ENCODE measurements around the gene PRMT7.
"Not testable (repeated sequence)": the region's sequence is repeated elsewhere in the genome, so short reads cannot be mapped to it uniquely, and the experiment has no call there.

The PRMT7 gene

DNA sequence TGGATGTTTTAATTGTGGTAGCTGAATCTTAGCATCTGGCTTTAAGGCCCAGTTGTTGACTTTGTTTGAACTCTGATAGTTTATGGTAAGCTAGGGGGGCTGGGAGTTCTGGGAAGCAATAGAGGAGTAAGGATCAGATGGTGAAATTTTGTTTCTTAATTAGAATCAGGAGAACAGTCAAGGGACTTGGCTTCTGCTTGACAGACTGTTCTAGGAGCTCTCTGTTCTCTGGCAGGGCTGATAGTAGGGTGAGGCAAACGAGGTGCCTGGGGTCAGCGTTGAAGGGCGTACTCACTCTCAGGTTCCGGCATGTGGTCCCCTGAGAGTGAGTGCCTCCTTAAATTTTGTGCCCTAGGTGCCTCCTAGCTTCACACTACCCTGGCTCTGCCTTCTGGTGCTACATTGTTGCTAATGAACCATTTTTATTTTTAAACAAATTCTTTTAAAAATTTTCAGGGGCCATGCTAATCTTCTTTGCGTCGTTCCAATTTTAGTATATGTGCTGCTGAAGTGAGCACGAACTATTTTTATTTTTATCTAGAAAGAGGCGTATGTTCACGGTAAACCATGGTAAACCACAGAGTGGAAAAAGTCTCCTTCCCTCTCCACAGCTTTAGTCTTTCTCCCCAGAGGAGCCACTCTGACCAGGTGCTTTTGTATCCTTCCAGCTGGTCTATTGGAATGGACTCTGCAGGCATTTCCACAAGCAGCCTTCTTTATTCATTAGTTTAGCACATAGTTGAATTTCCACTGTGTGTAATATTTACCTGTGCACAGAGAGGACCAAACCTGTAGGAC lies 26.8 kb upstream of the PRMT7 start:
- no peak for DNase-seq

DNA sequence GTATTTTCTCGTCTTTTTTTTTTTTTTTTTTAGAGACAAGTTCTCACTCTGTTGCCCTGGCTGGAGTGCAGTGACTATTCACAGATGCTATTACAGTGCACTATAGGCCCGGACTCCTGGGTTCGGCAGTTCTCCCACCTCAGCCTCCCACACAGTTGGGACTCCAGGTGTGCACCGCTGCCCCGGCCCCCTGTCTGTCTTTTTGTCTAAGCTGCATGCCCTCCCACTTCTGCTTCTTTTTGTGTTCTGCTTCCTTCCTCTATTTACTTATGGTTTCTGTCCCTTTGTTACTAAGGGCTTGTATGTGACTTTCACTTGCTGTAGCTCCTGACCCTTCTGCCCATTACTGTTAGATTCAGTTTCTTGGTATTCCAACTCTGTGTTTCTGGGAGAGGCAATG lies 26.0 kb upstream of the PRMT7 start:
- no peak for DNase-seq

DNA sequence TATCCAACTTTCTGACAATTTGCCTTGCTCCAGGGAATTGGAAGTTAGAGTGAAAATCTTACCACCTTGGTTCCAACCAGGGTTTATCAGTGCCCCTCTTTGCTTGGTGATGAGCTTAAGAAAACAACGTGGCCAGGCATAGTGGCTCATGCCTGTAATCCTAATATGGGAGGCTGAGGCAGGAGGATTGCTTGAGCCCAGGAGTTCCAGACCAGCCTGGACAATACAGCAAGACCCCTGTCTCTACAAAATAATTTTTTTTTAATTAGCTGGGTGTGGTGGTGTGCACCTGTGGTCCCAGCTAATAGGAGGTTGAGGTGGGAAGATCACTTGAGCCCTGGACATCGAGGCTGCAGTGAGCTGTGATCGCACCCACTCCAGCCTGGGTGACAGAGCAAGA lies 25.1 kb upstream of the PRMT7 start:
- DNase-seq, result no peak

DNA sequence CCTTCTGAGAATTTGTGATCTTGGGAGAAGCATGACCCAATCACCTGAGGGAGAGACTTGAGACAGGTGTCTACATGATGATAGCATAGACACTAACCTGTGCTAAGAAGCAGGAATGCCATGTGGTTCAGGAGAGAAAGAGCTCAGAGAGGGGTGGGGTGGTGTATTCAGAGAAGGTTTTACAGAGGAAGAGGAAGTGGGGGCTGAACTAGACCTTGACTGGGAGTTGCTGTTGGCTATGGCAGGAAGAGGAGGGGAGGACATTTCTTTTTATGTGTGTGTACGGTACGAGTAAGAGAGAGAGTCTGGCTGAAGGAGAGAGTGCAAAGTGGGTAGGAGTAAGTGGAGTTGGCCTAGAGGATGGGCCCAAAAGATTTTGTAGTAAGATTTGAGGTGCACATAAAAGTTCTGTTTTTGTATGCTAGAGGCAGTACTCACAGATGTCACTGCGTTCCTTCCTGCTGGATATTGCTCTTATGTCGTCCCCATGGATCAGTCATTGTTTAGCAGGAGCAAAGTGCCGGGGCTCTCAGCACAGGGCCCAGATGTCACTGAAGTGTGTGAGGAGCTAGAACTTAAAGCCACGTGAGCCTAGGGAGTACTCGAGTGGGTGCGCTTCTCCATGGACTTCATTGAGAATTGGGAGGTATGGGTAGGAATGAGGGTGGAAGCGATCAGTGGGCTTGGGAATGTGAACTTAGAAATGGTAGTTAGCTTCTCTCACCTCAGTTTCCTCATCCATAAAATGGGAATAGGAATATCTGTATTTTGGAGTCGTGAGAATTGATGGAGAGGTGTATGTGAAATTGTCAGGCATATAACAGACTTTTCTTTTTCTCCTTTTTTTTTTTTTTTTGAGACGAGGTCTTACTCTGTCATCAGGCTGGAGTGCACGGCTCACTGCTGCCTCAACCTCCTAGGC lies 24.4 kb upstream of the PRMT7 start:
- DNase-seq, result no peak

DNA sequence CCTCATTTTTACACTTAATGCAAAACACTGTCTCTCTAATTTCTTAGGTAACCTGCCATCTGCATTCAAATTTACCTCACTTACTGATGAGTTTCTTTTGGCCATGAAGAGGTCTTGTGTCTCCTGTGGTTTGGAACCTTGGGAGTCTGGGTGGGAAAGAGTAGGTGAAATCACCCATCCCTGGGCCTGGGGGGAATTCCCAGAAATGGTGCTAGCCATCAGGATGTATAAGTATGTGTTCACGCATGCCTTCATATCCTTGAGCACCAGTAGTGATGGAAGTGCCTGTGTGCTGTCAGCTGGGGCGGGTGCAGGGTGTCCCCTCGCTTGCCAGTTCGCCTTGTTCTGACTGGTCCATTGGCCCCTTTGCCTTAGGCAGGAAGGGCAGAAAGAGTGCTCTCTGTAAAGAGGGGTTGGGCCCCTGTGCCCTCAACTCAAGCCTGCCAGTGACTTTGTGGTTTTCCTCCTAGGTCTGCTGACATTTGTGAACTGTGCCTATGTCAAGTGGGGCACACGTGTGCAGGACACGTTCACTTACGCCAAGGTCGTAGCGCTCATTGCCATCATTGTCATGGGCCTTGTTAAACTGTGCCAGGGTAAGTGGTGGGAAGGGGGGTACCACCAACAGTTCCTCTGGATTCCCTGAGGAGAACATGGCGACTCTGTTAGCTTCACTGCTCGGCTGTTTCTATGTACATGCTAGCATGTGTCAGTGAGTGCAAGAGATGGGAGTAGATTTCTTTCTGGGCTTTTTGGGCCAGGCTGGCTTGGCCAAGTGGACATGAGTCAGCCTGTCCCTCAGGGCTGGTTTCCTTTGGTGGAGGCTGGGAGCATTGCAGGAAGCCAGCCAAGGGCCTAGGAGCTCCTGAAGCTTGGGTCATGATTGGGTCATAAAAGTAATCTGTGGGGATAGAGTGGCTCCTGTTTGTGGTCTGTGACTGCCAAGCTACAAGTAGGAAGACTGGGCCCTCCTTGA lies 23.3 kb upstream of the PRMT7 start:
- peak; percentile 43 for DNase-seq

DNA sequence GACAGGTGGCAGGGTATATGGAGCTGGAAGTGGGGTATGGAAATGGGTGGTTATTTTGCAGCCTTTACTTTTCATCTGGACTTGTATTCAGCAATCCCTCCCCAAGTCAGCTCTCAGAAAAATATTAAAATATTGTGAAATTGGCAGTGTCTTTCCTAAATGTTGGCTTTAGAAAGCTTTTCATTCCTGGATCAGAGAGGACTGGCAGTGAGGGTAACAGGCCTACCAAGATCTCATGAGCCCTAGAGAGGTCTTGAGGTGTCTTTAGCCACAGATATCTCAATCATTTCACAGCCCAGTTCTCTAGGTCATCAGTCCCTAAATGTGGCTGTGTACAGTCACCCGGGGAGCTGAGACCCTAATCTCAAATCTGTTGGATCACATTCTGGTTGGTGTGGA lies 22.6 kb upstream of the PRMT7 start:
- no peak for DNase-seq

DNA sequence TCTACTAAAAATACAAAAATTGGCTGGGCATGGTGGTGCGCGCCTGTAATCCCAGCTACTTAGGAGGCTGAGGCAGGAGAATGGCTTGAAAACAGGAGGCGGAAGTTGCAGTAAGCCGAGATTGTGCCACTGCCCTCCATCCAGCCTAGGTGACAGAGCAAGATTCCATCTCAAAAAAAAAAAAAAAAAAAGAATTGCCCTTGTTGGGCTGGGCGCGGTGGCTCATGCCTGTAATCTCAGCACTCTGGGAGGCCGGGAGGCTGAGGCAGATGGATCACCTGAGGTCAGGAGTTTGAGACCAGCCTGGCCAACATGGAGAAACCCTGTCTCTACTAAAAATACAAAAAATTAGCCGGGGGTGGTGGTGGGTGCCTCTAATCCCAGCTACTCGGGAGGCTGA lies 22.0 kb upstream of the PRMT7 start:
- not testable (repeated sequence) for DNase-seq

DNA sequence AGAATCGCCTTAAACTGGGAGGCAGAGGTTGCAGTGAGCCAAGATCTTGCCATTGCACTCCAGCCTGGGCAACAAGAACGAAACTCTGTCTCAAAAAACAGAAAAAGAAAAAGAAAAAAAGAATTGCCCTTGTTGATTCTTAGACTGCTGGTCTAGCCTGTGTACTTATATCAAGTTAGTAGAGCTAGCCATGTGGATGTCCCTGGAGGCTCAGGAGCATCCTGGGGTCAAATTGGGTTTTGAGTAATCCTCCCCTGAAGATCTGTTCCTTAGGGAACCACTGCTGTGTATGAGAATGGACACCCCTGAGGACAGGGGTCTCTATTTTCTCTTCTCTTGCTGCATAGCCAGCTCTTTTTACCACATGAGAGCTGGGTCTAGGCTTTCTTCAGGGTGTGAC lies 21.6 kb upstream of the PRMT7 start:
- no peak for DNase-seq

DNA sequence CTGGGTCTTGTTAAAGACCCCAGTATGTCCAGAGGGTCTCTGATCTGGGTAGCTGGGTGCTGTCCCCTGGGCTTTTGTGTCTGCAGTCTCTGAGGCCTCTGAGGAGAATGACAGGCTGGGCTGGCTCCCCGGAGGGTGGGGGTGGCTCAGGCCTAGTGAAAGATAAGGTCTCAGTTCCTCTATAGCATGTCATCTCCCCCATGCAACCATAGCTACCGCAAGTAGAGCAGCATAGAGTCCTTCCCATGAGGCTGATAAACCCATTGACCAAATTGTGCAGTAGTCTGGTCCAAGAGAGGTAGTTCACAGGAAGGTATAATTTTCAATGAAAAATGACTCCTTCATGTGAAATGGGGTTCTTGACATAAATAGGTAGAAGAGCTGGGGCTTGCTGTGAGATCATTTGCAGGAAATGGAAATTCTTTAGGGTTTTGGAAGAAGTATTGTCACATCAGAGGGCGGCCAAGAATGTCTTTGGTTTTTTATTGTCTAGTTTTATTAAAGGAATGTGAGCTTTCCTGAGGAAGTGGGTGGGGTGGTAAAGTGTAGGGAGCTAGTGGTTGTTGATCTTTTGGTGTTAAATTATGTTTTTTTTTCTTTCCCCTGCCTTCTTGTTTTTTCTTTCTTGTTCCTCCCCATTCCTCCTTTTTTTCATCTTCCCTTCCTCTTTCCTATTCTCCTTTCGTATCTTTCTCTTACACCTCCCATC lies 21.0 kb upstream of the PRMT7 start:
- DNase-seq, result no peak

DNA sequence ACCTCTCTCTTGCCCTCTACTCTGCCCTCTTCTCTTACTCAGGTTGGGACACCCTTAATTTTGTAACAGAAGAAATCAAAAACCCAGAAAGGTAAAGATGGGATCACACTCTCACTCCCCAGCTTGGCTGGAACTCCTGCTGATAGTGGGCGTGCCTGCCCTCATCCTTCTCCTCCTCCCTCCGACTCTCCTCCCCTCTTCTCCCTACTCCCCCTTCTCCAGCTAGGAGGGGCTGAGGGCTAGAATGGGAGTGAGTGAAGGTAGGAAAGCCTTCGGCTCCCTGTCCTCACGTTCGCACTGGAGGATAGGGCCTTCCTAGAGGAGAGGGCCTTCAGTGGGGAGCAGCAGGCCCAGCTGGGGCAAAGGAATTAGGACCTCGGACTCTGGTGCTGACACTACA lies 20.4 kb upstream of the PRMT7 start:
- no peak for DNase-seq

DNA sequence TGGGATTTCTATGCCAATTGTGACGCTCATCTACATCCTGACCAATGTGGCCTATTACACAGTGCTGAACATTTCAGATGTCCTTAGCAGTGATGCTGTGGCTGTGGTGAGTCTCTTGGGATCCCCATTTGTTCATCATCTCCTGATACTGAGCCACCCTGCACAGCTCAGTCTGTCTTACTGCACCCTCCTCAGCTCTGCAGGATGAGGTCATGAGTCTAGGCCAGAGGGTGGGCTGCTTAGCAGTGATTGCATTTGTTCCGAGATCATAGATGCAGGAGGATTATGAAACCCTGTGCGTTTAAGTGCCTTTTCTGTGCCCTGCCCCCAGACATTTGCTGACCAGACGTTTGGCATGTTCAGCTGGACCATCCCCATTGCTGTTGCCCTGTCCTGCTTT lies 19.6 kb upstream of the PRMT7 start:
- no peak for DNase-seq

DNA sequence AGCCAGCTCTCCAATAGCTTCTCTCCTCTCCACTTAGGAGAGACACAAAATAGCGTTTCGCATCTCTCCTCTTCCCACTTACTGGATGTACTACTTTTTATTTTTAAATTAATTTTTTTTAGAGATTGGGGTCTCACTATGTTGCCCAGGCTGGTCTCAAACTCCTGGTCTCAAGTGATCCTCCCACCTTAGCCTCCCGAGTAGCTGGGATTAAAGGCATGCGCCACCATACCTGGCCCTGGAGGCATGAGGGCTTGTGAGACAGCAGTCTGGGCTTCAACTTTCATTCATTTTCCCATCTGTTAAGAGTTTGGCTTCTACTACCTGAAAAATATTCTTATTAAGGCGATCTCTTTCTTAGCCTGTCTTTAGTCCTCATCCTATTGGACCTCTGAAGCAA lies 18.4 kb upstream of the PRMT7 start:
- DNase-seq, result no peak

DNA sequence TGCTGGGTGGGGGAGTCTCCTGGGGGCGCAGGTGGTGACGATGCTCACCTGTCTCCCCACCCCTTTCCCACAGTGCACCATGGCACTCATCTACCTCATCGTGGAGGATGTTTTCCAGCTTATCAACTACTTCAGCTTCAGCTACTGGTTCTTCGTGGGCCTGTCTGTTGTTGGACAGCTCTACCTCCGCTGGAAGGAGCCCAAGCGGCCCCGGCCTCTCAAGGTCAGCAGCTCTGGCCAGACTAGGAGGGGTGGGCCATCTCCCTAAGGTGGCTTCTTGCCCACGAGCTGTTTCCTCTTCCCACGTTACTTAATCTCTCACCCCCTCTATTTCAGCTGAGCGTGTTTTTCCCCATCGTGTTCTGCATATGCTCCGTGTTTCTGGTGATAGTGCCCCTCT lies 14.5 kb upstream of the PRMT7 start:
- DNase-seq, result no peak

DNA sequence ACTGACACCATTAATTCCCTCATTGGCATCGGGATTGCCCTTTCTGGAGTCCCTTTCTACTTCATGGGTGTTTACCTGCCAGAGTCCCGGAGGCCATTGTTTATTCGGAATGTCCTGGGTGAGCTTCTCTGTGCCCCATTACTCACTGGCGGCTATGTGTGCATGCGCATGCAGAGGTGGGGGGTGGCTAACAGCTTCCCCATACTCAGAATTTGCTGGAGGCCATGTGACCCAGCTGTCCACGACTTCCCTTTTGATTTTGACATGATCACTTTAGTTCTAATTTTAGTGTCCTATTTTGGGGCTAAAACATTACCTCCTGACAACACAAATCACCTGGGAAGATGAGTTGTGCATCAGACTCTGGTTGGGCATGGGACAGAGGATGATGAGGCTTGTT lies 14.1 kb upstream of the PRMT7 start:
- DNase-seq, result no peak

DNA sequence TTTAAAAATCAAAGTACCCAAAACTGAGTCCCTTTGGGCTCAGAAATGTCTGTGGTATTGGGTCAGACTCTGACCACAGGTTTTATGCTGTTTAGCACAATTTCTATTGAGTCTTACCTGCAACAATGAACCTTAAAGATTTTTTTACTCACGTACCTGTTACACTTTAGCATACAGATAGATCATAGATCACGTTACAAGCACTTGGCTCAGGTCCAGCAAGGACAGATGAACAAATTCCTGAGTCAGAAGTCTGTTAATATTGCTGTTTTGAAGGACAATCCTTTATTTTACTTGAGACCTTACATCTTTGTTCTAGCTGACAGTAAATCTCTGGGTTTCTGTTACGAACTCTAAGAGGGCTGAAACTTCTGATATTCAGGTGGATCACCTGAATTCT lies 12.9 kb upstream of the PRMT7 start:
- DNase-seq, result no peak

DNA sequence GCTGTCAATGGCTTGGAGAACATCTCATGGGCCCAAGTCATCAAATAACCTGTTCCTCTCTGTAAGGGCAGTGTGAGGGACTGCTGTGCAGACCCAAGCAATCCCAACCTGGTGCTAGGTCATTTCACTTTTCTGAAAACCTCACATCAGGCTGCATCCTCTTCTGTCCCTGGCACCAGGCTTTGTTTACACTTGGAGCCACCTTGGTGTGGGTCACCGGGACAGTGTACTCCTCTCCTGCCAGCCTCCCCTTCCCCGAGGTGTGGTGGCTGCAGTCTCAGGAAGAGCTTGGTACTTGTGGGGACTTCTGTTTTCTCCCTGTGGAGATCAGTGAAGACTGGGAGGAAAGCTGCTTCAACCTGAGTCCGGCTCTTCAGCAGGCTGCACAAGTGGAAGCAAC lies 12.5 kb upstream of the PRMT7 start:
- DNase-seq, result no peak

DNA sequence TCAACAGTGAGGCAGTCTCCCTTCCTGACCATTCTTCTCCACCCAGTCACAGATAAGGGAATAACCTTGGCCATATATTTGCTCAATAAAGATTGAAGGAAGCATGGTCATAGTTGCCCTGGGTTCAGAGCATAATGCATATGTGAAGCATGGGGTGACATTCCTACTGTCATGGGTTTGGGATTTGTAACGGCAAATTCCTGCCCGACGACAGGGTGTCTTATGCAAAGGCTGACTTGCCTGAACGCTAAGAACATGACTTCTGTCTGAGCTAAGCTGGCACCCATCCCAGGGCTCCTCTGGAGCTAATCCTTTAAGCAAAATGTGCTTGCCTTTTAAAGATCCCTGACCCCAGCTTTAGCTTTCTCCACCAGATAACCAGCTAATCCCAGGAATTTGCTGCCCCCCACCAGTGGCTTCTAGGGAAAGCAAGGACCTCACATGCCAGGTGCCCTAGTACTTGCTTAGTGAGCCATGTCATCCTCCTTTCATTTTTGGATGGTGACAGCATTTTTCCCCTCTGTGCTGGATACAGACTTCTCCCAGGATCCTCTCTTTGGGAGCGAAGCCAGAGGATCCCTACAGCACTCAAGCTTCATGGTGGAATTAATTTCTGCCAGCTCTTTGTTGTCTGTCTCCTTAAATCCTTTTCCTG lies 11.8 kb upstream of the PRMT7 start:
- DNase-seq, result no peak

DNA sequence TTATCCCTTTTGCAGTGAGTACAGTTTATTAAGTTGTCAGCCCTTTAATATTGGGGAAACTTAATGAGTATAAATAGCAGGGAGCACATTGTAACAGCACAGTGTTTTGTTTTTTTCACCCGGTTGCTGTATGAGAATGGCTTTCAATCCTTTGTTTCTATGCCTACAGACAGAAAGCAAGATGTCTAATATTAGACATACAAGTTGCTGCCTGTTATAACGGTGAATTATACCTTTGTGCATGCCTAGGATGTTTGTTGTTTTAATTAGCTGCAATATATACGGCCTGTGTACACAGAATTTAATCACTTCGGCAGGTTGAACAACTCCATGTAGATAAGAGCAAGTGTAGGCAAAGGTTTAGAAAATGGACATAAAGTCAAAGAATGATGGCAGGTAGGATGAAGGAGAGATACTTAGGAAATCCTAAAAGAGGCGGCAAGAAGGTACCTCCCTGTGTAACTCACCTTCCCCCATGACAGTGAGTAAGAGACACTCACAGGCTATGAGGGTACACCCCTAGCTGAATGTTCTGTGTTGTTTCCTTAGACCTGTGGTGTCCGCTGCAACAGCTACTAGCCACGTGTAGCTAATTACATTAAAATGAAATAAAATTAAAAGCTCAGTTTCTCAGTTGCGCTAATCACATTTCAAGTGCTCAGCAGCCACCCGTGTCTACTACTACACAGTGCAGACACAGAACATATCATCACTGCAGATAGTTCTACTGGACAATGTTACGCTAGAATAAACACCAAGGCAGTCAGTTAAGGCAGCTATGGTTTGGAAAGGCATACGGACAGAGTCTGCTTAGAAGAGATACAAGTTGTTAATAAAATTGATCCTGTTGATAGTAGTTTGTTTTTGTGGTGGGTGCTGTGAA lies 11.0 kb upstream of the PRMT7 start:
- DNase-seq, result no peak

DNA sequence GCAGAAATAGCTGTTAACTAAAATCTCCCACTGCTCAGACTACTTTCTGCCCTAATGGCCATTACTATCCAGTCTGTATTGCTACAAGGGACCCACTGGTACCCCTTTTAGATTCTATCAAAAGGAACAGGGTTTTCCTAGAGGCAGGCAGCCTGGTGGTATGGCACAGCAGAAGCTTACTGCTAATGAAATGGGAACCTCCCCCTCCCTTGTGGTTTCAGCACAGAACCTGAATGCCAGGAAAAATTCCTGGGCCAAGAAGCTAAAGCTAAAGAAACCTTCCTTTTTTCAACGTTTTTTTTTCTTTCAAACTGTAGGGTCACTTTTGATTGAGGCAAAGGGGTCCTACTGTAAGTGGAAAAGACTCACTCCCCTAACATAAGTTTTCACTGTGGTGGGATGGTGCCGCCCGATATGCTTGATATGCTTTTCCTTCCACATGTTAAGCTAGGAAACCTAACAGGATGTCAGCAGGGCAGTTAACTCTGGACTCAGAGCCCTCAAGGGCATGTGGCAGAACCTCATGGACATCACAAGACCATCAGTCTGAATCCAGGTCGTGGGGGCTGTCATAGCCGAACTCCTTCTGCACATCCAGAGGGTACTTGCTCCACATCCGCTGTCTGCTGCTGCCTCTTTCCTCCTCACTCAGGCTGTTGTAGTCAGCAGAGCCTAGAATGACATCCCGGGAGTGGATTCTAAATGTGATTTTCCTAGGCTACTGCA lies 9.9 kb upstream of the PRMT7 start:
- no peak for DNase-seq

DNA sequence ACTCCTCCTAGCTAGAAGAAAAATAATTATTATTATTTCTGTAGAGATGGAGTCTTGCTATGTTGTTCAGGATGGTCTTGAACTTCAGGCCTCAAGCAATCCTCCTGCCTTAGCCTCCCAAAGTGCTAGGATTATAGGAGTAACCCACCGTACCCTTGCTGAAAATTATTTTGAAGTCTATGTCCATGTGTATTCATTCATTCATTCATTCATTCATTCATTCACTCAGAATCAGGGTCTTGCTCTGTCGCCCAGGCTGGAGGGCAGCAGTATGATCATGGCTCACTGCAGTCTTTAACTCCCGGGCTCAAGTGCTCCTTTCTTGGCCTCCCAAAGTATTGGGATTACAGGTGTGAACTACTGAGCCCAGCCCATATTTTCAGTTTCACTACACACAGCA lies 4.2 kb upstream of the PRMT7 start:
- DNase-seq, result no peak

Data from activated effector memory CD4-positive, alpha-beta T cell treated with Interleukin-2 at 50 U/mL for 16 hours (primary cell).